Esophagus squamous epithelium (tissue), 4 donors: ENCODE results near the gene ZNF488.

Source experiments
- CTCF ChIP-seq, 6 experiments: fragments of 450-650 bp in 4 of 6; fragments of 200-600 bp in 2 of 6; sonication (generic) in 2 of 6; IDR thresholded peaks; one replicate each; pipeline ENCODE4 v1.5.1; 2016 to 2019; ENCODE audit warnings: antibody characterized with exemption in 6 of 6, mild to moderate bottlenecking in 4 of 6, moderate library complexity in 4 of 6
- POLR2A ChIP-seq, 4 donors: fragments of 450-650 bp; IDR thresholded peaks; one replicate each; pipeline ENCODE4 v1.6.1; 2017; ENCODE audit warnings: antibody characterized with exemption in 4 of 4, mild to moderate bottlenecking in 4 of 4, moderate library complexity in 3 of 4

- no peak for TF ChIP-seq CTCF (IDR thresholded peaks at IDR 0.05)
- no peak for TF ChIP-seq POLR2A (IDR thresholded peaks at IDR 0.05)
Measured at GRCh38 chr10:47322300-47323061, 61.6 kb downstream of the ZNF488 start, which contains the start of gene GDF2.
